Heart left ventricle (tissue), 16 donors: ENCODE data around the gene OIT3. TPM values are rescaled to one million over a fixed set of nuclear protein-coding genes. Genes with fewer than 3 reads are reported as not detected.

Experiments used
- ATAC-seq, 4 donors: fragments of 200-7000 bp; cut with Tn5 transposase; one replicate each; pipeline ENCODE4 v1.9.1; 2020 to 2022; ENCODE audit warnings: moderate library complexity in 4 of 4, mild to moderate bottlenecking in 3 of 4, moderate number of reproducible peaks in 1 of 4
- DNase-seq, 5 donors: peaks; one replicate each; pipeline ENCODE4 v3.0.0-alpha.2; 2020
- H3K27ac ChIP-seq, 12 donors: fragments of 200-600 bp; sonication (generic) in 4 of 12; one replicate each; pipeline versions ENCODE4 v1.5.0 to v1.8.0; 2016 to 2022; ENCODE audit warnings: mild to moderate bottlenecking in 2 of 12
- H3K27me3 ChIP-seq, 9 donors: fragments of 200-600 bp; sonication (generic) in 2 of 9; one replicate each; pipeline versions ENCODE4 v1.5.1 to v1.8.0; 2016 to 2022; ENCODE audit warnings: mild to moderate bottlenecking in 3 of 9
- H3K36me3 ChIP-seq, 9 donors: fragments of 200-600 bp; sonication (generic) in 2 of 9; one replicate each; pipeline versions ENCODE4 v1.5.0 to v1.8.0; 2018 to 2022; ENCODE audit warnings: mild to moderate bottlenecking in 2 of 9
- H3K4me1 ChIP-seq, 12 donors: fragments of 200-600 bp; sonication (generic) in 4 of 12; one replicate each; pipeline versions ENCODE4 v1.5.0 to v1.8.0; 2016 to 2022; ENCODE audit warnings: mild to moderate bottlenecking in 3 of 12
- H3K4me3 ChIP-seq, 12 donors: fragments of 200-600 bp; sonication (generic) in 4 of 12; one replicate each; pipeline versions ENCODE4 v1.5.0 to v1.8.0; 2017 to 2022; ENCODE audit warnings: mild to moderate bottlenecking in 9 of 12, moderate library complexity in 4 of 12
- H3K9me3 ChIP-seq, 12 donors: fragments of 200-600 bp; sonication (generic) in 4 of 12; one replicate each; pipeline versions ENCODE4 v1.5.0 to v1.8.0; 2016 to 2022; ENCODE audit warnings: mild to moderate bottlenecking in 1 of 12
- CTCF ChIP-seq, 12 donors: fragments of 200-600 bp; sonication (generic) in 4 of 12; IDR thresholded peaks; one replicate each; pipeline versions ENCODE4 v1.5.0 to v1.8.0; 2018 to 2022; ENCODE audit warnings: antibody characterized with exemption in 12 of 12, mild to moderate bottlenecking in 5 of 12
- POLR2A ChIP-seq, 2 donors: fragments of 450-650 bp; IDR thresholded peaks; one replicate each; pipeline ENCODE4 v1.6.1; 2017; ENCODE audit warnings: antibody characterized with exemption in 2 of 2, mild to moderate bottlenecking in 2 of 2, moderate library complexity in 2 of 2
- WGBS, 4 donors: extraction: QIAGEN DNeasy Blood & Tissue Kit in 2 of 4; methylation state at CpG; one replicate each; pipeline versions ENCODE4 v1.1.5 to v1.1.7; 2013 to 2018; 5-methylcytosine and 5-hydroxymethylcytosine counted together
- intact Hi-C, 10 donors: fragments of 100-400 bp; cut with DNase I; formaldehyde crosslinking; loops; one replicate each; pipeline versions ENCODE4 v1.11.1 to v1.14.2; 2022
- polyA plus RNA-seq, 2 donors: library from polyadenylated mRNA; stranded (reverse); fragments of 200-250 nt; gene quantifications; one replicate each; pipeline ENCODE4 v1.2.3, GENCODE V29; 2013
- total RNA-seq, 9 donors: library from RNA; depleted of rRNA in 2 of 9; stranded (reverse); fragments of >200 nt in 2 of 9; fragmentation: NEBNext Ultra II Directional in 3 of 9; extraction: Animal tissue kit (Norgen Biotek cat#: 25700) in 3 of 9; gene quantifications; one replicate each; pipeline versions ENCODE4 v1.1.0 to v1.2.4, GENCODE V29; 2016 to 2023
- donor health status: ischemic (EF 13 %, LVEDD 7.1; RV severe dilation, severe dysfunction).
- donor health status: healthy with polysubstance abuse.
- donor health status: DM: no; HTN: yes; CAD: no.
- donor health status: DM: no; HTN: no; CAD: no.
- donor health status: ischemic (EF 25% LVEDD 6.9; RV normal size, moderate dysfunction).
- donor health status: ischemic (EF 25% LVEDD 5.7; RV mildly dilated, moderate dysfunction).
- donor health status: healthy.
- donor health status: DM: yes; HTN: yes; CAD: no.
- donor health status: ischemic (EF 35%, LVEDD 5.7; RV mildly dilated, moderate dysfunction).
- donor health status: nonischemic (EF 11% LVEDD 7.7; RV severe dilation, severe dysfunction).
- donor health status: DM: yes; HTN: yes; CAD: no.
- donor health status: PGD.
- donor health status: ischemic (EF 29% LVEDD 5.4; RV normal size, mild dysfunction).
- donor health status: nonischemic (EF 23%, LVEDD 6.1; RV moderate dilation, normal function).

OIT3 gene
- total and polyA plus RNA-seq, 11 donors: 0.16 to 0.53 (median 0.32) TPM; not detected in 7

GRCh38 chr10:72851509-72851908 is 42.0 kb upstream of the OIT3 start:
- 94 to 100% (median 97%) methylated on average over 1 of the region's 1 CpG for WGBS, 4 donors

GRCh38 chr10:72852508-72852907 is 41.0 kb upstream of the OIT3 start:
- ATAC-seq: no peak
- Histone ChIP-seq H3K4me1 (peaks cover 0 to 3% (median 0%) of the 10 kb centered on the region in 12 donors), H3K27ac (no peak overlapping the region), H3K9me3 (peaks cover 0 to 11% (median 2%) of the 10 kb centered on the region in 12 donors), H3K27me3 (no peaks in the 10 kb centered on the region), H3K4me3 (no peak overlapping the region), H3K36me3 (no peaks in the 10 kb centered on the region)
- DNase-seq: no peak
- intact Hi-C loops: no loop called here
- 89 to 96% (median 95%) methylated on average over 2 of the region's 2 CpGs for WGBS, 4 donors
- TF ChIP-seq CTCF (IDR thresholded peaks at IDR 0.05) (no peak), POLR2A (IDR thresholded peaks at IDR 0.05) (no peak)

More at GRCh38 chr10:72851509-72851908, 42.0 kb upstream of the OIT3 start:
- DNase-seq: no peak
- Histone ChIP-seq H3K4me1 (peaks cover 0 to 3% (median 0%) of the 10 kb centered on the region in 12 donors), H3K27me3 (no peaks in the 10 kb centered on the region), H3K36me3 (no peaks in the 10 kb centered on the region), H3K4me3 (no peak overlapping the region), H3K27ac (no peak overlapping the region), H3K9me3 (peaks cover 0 to 11% (median 2%) of the 10 kb centered on the region in 12 donors)
- intact Hi-C loops: no loop called here
- ATAC-seq: no peak
- no peak for TF ChIP-seq CTCF (IDR thresholded peaks at IDR 0.05)
- TF ChIP-seq POLR2A (IDR thresholded peaks at IDR 0.05): no peak

GRCh38 chr10:72855129-72855528 is 38.4 kb upstream of the OIT3 start:
- H3K4me3 ChIP-seq: no peak overlapping the region
- no peaks in the 10 kb centered on the region for H3K27me3 ChIP-seq
- H3K27ac ChIP-seq: no peak overlapping the region
- no peak for DNase-seq
- intact Hi-C loops: no loop called here
- no peak for ATAC-seq
- no peak for TF ChIP-seq CTCF (IDR thresholded peaks at IDR 0.05)
- TF ChIP-seq POLR2A (IDR thresholded peaks at IDR 0.05): no peak
- no peaks in the 10 kb centered on the region for H3K4me1 ChIP-seq
- peaks cover 0 to 11% (median 2%) of the 10 kb centered on the region in 12 donors for H3K9me3 ChIP-seq
- H3K36me3 ChIP-seq: peaks cover 0 to 10% (median 0%) of the 10 kb centered on the region in 9 donors

- Histone ChIP-seq H3K4me3 (no peak overlapping the region), H3K27ac (no peak overlapping the region), H3K27me3 (no peaks in the 10 kb centered on the region), H3K4me1 (no peaks in the 10 kb centered on the region), H3K36me3 (peaks cover 0 to 16% (median 4%) of the 10 kb centered on the region in 9 donors), H3K9me3 (peaks cover 0 to 10% (median 2%) of the 10 kb centered on the region in 12 donors)
- intact Hi-C loops: no loop called here
- no peak for ATAC-seq
- TF ChIP-seq POLR2A (IDR thresholded peaks at IDR 0.05) (no peak), CTCF (IDR thresholded peaks at IDR 0.05) (no peak)
- no peak for DNase-seq
- 84 to 92% (median 89%) methylated on average over 2 of the region's 2 CpGs for WGBS, 4 donors
These were observed 37.7 kb upstream of the OIT3 start for GRCh38 chr10:72855790-72856189.
